Cardiac septum (tissue), 1 donor: ENCODE measurements around the gene SLC36A3. TPM values are rescaled to one million over a fixed set of nuclear protein-coding genes. Genes with fewer than 3 reads are reported as not detected.
"Not testable (repeated sequence)": the region's sequence is repeated elsewhere in the genome, so short reads cannot be mapped to it uniquely, and the experiment has no call there.

Source experiments
- DNase-seq: peaks from one replicate; pipeline ENCODE4 v3.0.0-alpha.2; 2020; ENCODE audit warnings: low spot score
- intact Hi-C: fragments of 100-400 bp; cut with DNase I; formaldehyde crosslinking; loops from one replicate; pipeline ENCODE4 v1.14.0; 2022
- total RNA-seq: library from RNA; stranded (reverse); fragmentation: NEBNext Ultra II Directional; extraction: Animal tissue kit (Norgen Biotek cat#: 25700); gene quantifications from one replicate; pipeline ENCODE4 v1.2.1, GENCODE V29; 2021
- donor health status: DM: no; HTN: no; CAD: no.

The SLC36A3 gene
- total RNA-seq, 1 donor from 2014 or later: not detected

DNA sequence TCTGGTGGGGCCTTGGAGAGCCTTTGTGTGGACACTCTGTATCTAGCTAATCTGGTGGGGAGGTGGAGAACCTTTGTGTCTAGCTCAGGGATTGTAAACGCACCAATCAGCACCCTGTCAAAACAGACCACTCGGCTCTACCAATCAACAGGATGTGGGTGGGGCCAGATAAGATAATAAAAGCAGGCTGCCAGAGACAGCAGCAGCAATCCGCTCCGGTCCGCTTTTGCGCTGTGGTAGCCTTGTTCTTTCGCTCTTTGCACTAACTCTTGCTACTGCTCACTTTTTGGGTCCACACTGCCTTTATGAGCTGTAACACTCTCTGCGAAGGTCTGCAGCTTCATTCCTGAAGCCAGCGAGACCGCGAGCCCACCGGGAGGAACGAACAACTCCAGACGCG, 6.3 kb upstream of the SLC36A3 start:
- DNase-seq, intact Hi-C loops: not testable (repeated sequence)

- DNase-seq, intact Hi-C loops: not testable (repeated sequence)
Measured at GRCh38 chr5:151309266-151309665, 5.7 kb upstream of the SLC36A3 start.

- no peak for DNase-seq
- intact Hi-C loops: no loop called here
Measured at GRCh38 chr5:151298063-151298855, 5.3 kb downstream of the SLC36A3 start.

DNA sequence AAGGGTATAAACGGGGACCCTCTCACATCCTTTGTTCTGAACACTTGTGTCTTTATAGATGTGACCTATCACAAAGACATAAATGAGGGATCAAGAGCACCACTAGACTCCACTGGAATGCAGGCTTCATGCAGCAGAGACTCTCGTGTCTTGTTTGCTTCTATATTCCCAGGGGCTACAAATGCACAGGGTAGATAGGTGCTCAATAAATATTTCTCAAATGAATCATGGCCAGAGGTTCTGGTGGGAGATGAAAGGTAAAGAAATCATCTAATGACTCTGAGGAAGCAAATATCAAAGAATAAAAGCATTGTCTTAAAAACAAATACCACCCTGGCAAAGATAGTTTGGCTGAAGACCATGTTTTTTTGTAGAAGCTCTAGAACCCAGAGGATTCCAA, 6.6 kb downstream of the SLC36A3 start:
- intact Hi-C loops: no loop called here
- DNase-seq: no peak

- intact Hi-C loops: no loop called here
- DNase-seq: no peak
Measured at GRCh38 chr5:151296478-151296830, 7.1 kb downstream of the SLC36A3 start.

- no peak for DNase-seq
- intact Hi-C loops: no loop called here
Measured at GRCh38 chr5:151295791-151296477, 7.6 kb downstream of the SLC36A3 start.

GRCh38 chr5:151295138-151295537, 8.4 kb downstream of the SLC36A3 start:
- no peak for DNase-seq
- intact Hi-C loops: no loop called here

- no peak for DNase-seq
- intact Hi-C loops: no loop called here
Measured at GRCh38 chr5:151293624-151294023, 9.9 kb downstream of the SLC36A3 start.

GRCh38 chr5:151288180-151288579, 15.4 kb downstream of the SLC36A3 start:
- intact Hi-C loops: no loop called here
- DNase-seq: no peak

DNA sequence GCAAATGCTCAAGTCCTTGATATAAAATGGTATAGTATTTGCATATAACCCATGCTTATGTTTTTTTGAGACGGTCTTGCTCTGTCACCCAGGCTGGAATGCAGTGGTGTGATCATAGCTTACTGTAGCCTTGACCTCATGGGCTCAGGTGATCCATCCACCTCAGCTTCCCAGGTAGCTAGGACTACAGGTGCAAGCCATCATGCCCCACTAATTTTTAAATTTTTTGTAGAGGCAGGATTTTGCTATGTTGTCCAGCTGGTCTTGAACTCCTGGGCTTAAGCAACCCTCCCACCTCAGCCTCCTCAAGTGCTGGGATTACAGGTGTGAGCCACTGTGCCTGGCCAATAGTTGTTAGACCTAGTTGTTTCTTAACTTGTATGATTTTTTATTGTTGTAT, 17.3 kb downstream of the SLC36A3 start:
- intact Hi-C loops: no loop called here
- DNase-seq: no peak

DNA sequence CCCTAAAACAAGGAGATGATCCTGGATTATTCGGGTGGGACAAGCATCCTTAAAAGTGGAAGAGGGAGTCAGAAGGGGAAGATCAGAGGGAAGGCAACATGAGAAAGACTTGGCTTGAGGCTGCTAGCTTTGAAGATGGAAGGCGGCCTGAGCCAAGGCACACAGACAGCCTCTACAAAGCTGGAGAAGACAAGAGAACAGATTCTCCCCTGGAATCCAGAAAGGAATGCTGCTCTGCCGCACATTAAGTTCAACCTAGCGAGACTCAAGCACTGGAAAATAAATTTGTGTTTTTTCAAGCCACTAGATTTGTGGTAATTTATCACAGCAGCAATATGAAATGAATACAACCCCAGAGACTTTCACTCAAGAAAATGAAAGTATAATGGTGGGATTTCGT, 17.9 kb downstream of the SLC36A3 start:
- no peak for DNase-seq
- intact Hi-C loops: no loop called here

- intact Hi-C loops: no loop called here
- DNase-seq: no peak
Measured at GRCh38 chr5:151284392-151284967, 19.1 kb downstream of the SLC36A3 start.

DNA sequence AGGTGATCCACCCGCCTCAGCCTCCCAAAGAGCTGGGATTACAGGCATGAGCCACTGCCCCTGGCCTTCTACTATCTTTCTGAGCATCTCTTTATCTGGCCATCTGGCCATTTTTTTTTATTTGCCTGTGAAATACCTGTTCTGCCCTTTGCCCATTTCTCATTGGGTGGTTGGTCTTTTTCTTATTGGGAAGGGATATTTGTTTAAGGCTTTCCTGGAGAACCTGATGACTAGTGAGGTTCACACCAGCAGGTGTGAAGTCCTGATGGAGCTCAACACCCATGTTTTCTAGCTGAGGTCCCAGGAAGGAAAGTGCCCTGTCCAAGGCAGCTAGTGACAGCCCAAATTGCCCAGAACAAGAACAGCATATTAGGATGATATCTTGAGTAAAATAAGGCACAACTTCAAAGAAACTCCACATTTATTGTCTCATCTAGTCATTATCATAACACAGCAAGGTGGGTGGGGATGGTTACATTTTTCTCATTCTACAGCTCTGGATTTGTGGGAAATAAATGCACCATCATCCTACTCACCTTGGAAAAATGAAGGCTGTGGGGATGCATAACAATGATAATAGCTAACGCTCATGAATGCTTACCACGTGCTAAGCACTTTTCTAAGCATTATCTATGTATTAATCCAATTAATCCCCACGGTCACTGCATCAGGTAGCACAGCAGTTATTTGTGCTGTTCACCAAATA, 20.3 kb downstream of the SLC36A3 start:
- intact Hi-C loops: no loop called here
- DNase-seq: no peak

GRCh38 chr5:151281001-151281639, 22.4 kb downstream of the SLC36A3 start:
- no peak for DNase-seq
- intact Hi-C loops: no loop called here

GRCh38 chr5:151280443-151280842, 23.1 kb downstream of the SLC36A3 start:
- DNase-seq: no peak
- intact Hi-C loops: no loop called here

DNA sequence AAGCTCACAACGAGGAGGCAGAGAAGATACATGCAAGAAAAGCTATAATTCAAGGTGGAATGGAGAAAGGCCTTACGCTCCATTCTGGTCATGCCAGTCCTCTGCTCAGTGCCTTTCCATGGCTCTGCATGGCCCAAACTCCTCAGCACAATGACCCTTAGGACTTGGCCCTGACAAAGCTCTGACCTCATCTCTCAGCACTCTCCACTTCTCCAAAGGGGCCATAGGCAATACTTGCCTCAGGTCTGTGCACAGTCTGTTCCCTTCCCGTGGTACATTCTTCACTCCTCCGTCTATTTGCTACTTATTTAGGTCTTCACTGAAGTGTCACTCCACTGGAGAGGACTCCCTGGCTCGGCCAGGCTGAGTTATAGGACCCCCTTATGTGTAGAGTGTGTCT, 24.7 kb downstream of the SLC36A3 start:
- intact Hi-C loops: no loop called here
- no peak for DNase-seq

DNA sequence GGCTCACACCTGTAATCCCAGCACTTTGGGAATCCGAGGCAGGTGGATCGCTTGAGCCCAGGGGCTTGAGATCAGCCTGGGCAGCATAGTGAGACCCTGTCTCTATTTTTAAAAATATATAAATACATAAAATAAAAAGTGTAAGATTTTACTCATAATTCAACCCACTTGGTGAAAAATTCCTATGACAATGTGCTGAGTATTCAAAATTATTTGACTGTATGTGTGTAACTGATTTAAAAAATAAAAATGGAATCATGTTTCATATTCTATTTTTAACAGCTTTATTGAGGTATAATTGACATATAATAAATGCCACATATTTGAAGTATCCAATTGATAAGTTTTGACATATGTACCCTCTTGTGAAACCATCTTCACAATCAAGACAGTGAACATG, 27.8 kb downstream of the SLC36A3 start:
- DNase-seq: no peak
- intact Hi-C loops: no loop called here

GRCh38 chr5:151274666-151275065, 28.9 kb downstream of the SLC36A3 start:
- intact Hi-C loops: no loop called here
- no peak for DNase-seq

- intact Hi-C loops: no loop called here
- DNase-seq: no peak
Measured at GRCh38 chr5:151271336-151271735, 32.2 kb downstream of the SLC36A3 start.

DNA sequence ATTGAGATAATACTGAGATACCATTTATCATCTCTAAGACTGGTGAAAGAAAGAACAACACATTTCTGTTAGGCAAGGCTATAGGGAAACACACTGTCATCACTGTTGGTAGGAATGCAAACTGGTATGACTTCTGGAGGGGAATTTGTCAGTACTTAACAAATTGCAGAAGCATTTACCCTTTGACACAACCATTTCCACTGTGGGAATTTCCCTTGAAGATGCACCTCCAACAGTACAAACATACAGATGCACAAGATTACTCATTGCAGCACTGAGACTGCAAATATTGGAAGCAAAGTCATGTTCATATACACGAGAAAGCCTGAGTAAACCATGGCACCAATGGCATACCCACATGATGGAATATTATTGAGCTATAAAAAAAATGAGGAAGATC, 33.0 kb downstream of the SLC36A3 start:
- intact Hi-C loops: no loop called here
- no peak for DNase-seq
